SU-DHL-6 (cell line): ENCODE data around the gene CACNA1G.

Source experiments
- H2AFZ ChIP-seq: fragments of 200-600 bp; sonication (generic); 2 replicates; pipeline ENCODE4 v1.6.1; 2014; ENCODE audit warnings: low read depth, mild to moderate bottlenecking, moderate library complexity, mixed read lengths, antibody characterized with exemption, low read length; ENCODE audit not compliant: severe bottlenecking
- H3F3A ChIP-seq: fragments of 200-600 bp; shearing (Covaris generic); 2 replicates; pipeline ENCODE4 v1.6.0; 2016; ENCODE audit warnings: antibody characterized with exemption, mild to moderate bottlenecking; ENCODE audit not compliant: insufficient read depth
- H3K27ac ChIP-seq: fragments of 200-600 bp; sonication (generic); 2 replicates; pipeline ENCODE4 v1.5.1; 2016; ENCODE audit warnings: low read depth, mild to moderate bottlenecking, low read length, moderate library complexity, mixed read lengths
- H3K27me3 ChIP-seq: fragments of 200-600 bp; sonication (generic), shearing (Covaris generic); 2 replicates; pipeline ENCODE4 v1.6.0; 2014; ENCODE audit warnings: mild to moderate bottlenecking, low read length
- H3K36me3 ChIP-seq: fragments of 200-600 bp; sonication (generic); 2 replicates; pipeline ENCODE4 v1.6.1; 2014; ENCODE audit warnings: mild to moderate bottlenecking, low read length, mixed read lengths
- H3K4me2 ChIP-seq: fragments of 300-600, 200-600 bp; shearing (Covaris generic), sonication (generic); 2 replicates; pipeline ENCODE4 v1.6.0; 2014; ENCODE audit warnings: low read length, low read depth, mild to moderate bottlenecking; ENCODE audit not compliant: poor library complexity, severe bottlenecking
- H3K4me3 ChIP-seq: fragments of 200-600 bp; sonication (generic); 2 replicates; pipeline ENCODE4 v1.5.1; 2014; ENCODE audit warnings: antibody characterized with exemption, low read length, mild to moderate bottlenecking, mixed read lengths; ENCODE audit not compliant: insufficient read depth, poor library complexity, severe bottlenecking
- H3K79me2 ChIP-seq: fragments of 200-600 bp; sonication (generic); 2 replicates; pipeline ENCODE4 v1.6.1; 2014; ENCODE audit warnings: mild to moderate bottlenecking, low read length, moderate library complexity; ENCODE audit not compliant: insufficient read depth
- H3K9ac ChIP-seq: fragments of 200-600 bp; sonication (generic); 2 replicates; pipeline ENCODE4 v1.7.0; 2014; ENCODE audit warnings: mild to moderate bottlenecking, low read length
- H3K9me2 ChIP-seq: fragments of 200-600 bp; sonication (generic); replicated peaks from 2 replicates; pipeline ENCODE4 v1.6.1; 2014; ENCODE audit warnings: low read length; ENCODE audit not compliant: insufficient read depth
- H3K9me3 ChIP-seq: fragments of 200-600 bp; sonication (generic); 2 replicates; pipeline ENCODE4 v1.6.1; 2014; ENCODE audit warnings: low read length, mixed read lengths; ENCODE audit not compliant: insufficient read depth
- H4K20me1 ChIP-seq: fragments of 200-600 bp; sonication (generic); 2 replicates; pipeline ENCODE4 v1.6.1; 2014; ENCODE audit warnings: low read depth, mild to moderate bottlenecking, antibody characterized with exemption, low read length, moderate library complexity, mixed read lengths
- EZH2phosphoT487 ChIP-seq: fragments of 200-600 bp; sonication (generic), shearing (Covaris generic); conservative IDR thresholded peaks from 2 replicates; pipeline ENCODE4 v1.6.1; 2018; ENCODE audit warnings: mild to moderate bottlenecking, antibody characterized with exemption, low read length, moderate library complexity, mixed read lengths
- TF ChIP-seq, protein P1 (sequence below): fragments of 200-600 bp; sonication (generic); IDR thresholded peaks from one replicate; pipeline ENCODE4 v1.5.1; 2017; ENCODE audit warnings: antibody characterized with exemption, mild to moderate bottlenecking, low read length, moderate library complexity; ENCODE audit not compliant: insufficient read depth, poor library complexity, severe bottlenecking

CACNA1G gene

DNA sequence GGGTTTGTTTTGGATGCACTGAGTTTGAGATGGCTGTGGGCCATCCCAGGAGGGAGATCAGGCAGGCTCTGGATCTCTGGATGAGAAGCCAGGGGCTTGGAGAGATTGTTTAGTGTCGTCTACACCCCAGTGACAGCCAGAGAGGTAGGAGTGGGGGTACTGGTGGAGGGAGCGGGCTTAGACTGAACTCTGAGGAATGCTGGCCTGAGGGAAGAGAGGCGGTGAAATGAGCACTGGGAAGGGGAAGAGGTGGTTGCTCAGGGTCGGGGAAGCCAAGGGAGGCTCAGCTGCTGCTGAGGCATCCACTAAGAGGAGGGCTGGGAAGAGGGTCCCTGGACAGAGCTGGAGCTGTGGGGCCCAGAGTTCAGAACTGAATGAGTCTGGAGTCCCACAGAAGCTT, 23.6 kb downstream of the CACNA1G start:
- TF ChIP-seq, protein P1, sequence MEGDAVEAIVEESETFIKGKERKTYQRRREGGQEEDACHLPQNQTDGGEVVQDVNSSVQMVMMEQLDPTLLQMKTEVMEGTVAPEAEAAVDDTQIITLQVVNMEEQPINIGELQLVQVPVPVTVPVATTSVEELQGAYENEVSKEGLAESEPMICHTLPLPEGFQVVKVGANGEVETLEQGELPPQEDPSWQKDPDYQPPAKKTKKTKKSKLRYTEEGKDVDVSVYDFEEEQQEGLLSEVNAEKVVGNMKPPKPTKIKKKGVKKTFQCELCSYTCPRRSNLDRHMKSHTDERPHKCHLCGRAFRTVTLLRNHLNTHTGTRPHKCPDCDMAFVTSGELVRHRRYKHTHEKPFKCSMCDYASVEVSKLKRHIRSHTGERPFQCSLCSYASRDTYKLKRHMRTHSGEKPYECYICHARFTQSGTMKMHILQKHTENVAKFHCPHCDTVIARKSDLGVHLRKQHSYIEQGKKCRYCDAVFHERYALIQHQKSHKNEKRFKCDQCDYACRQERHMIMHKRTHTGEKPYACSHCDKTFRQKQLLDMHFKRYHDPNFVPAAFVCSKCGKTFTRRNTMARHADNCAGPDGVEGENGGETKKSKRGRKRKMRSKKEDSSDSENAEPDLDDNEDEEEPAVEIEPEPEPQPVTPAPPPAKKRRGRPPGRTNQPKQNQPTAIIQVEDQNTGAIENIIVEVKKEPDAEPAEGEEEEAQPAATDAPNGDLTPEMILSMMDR: no peak
- TF ChIP-seq EZH2phosphoT487: no peak
- Histone ChIP-seq H3K27me3 (no peaks in the 10 kb centered on the region), H2AFZ (no peak overlapping the region), H3F3A (no peaks in the 10 kb centered on the region), H3K36me3 (no peaks in the 10 kb centered on the region), H3K27ac (no peak overlapping the region), H3K9ac (no peak overlapping the region), H3K4me2 (no peak overlapping the region), H3K9me2 (no peaks in the 10 kb centered on the region), H3K4me3 (no peak overlapping the region), H4K20me1 (no peaks in the 10 kb centered on the region), H3K79me2 (no peaks in the 10 kb centered on the region), H3K9me3 (no peaks in the 10 kb centered on the region)

DNA sequence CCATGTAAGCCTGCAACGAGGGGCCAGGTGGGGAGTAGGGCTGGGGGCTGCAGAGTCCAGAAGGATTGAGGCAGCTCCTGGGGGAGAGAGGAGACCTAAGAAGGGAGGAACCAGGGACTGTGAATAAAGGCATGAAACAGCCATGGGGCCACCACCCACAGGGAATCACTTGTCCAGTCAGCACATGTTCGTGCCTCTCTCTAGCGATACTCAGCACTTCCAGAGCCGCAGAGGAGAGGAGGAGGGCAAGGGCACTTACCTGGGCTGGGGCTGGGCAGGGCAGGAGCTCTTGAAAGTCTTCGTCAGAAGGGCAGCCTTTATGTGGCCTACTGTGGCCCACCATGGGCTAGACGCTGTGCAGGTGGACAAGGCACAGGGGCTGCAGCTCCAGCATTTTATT, 24.2 kb downstream of the CACNA1G start:
- no peak for TF ChIP-seq EZH2phosphoT487
- TF ChIP-seq, protein P1: no peak

DNA sequence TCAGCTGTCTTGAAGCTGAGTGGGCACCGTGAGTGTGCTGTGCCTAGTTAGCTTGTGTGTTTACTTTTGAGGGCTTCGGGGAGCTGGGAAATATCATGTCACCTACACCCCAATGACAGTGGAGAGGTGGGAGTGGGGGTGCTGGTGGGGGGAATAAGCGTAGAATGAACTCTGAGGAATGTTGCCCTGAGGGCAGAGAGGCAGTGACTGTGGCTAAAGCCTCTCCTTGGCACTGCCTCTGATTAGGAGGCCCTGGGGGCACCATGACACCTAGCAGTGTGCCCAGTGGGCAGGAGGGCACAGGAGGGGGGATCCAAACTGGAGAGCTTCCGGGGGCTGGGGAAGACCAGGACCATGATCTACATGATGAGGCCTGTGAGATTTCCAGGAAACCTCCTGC, 24.8 kb downstream of the CACNA1G start:
- H3K36me3 ChIP-seq: no peaks in the 10 kb centered on the region
- H3K27ac ChIP-seq: no peak overlapping the region
- no peak overlapping the region for H3K4me3 ChIP-seq
- TF ChIP-seq, protein P1: no peak
- no peak for TF ChIP-seq EZH2phosphoT487
- H3K4me2 ChIP-seq: no peak overlapping the region
- no peak overlapping the region for H2AFZ ChIP-seq
- no peaks in the 10 kb centered on the region for H3K27me3 ChIP-seq
- H3K9me3 ChIP-seq: no peaks in the 10 kb centered on the region
- no peak overlapping the region for H3K9ac ChIP-seq
- no peaks in the 10 kb centered on the region for H3F3A ChIP-seq
- H3K79me2 ChIP-seq: no peaks in the 10 kb centered on the region
- no peaks in the 10 kb centered on the region for H3K9me2 ChIP-seq
- H4K20me1 ChIP-seq: no peaks in the 10 kb centered on the region

More for the DNA sequence above, 24.2 kb downstream of the CACNA1G start:
- no peak overlapping the region for H3K27ac ChIP-seq
- no peak overlapping the region for H3K4me3 ChIP-seq
- no peaks in the 10 kb centered on the region for H3F3A ChIP-seq
- no peak overlapping the region for H2AFZ ChIP-seq
- H3K9me2 ChIP-seq: no peaks in the 10 kb centered on the region
- no peak overlapping the region for H3K4me2 ChIP-seq
- no peaks in the 10 kb centered on the region for H3K36me3 ChIP-seq
- no peaks in the 10 kb centered on the region for H3K27me3 ChIP-seq
- H3K9me3 ChIP-seq: no peaks in the 10 kb centered on the region
- H3K79me2 ChIP-seq: no peaks in the 10 kb centered on the region
- H4K20me1 ChIP-seq: no peaks in the 10 kb centered on the region
- no peak overlapping the region for H3K9ac ChIP-seq
